A549 (cell line): ENCODE data around the gene SLC24A3. TPM values are rescaled to one million over a fixed set of nuclear protein-coding genes. Genes with fewer than 3 reads are reported as not detected.

Source experiments
- ATAC-seq, 2 experiments: fragments of 200-7000 bp in 1 of 2; fragments of >200 bp in 1 of 2; cut with Nextera tagmentation in 1 of 2; cut with Tn5 transposase in 1 of 2; 3 replicates each; pipeline versions ENCODE4 v1.8.0 to v1.9.1; 2018 to 2020; ENCODE audit warnings: mild to moderate bottlenecking in 1 of 2, moderate library complexity in 1 of 2
- CTCF ChIA-PET: fragments of 300-600 bp; sonication (Branson Sonifier 250); formaldehyde crosslinking; extraction: SDS; loops from one replicate; lab custom pipeline; 2021; ENCODE audit warnings: antibody characterized with exemption, inconsistent platforms; lab: Yijun Ruan, JAX
- POLR2A ChIA-PET: fragments of 350-600 bp; formaldehyde crosslinking; extraction: SDS; loops from one replicate; lab custom pipeline; 2021; ENCODE audit warnings: antibody characterized with exemption, inconsistent platforms; lab: Yijun Ruan, JAX
- DNase-seq, 2 experiments: peaks; one replicate each; pipeline versions ENCODE4 v3.0.0 to v3.0.0-alpha.2; 2011 to 2016; ENCODE audit warnings: low read depth in 1 of 2, low spot score in 1 of 2
- FAIRE-seq: peaks from 2 replicates; lab custom pipeline; 2011; peaks lifted over from hg19 to GRCh38; lab: Jason Lieb, UNC
- H3K27ac ChIP-seq, 2 experiments: fragments of >200 bp; sonication (Bioruptor Twin); formaldehyde crosslinking; 3 replicates each; pipeline ENCODE4 v1.5.1; 2016 to 2017
- H3K4me1 ChIP-seq: fragments of >200 bp; sonication (Bioruptor Twin); formaldehyde crosslinking; 3 replicates; pipeline ENCODE4 v1.6.1; 2016
- H3K4me2 ChIP-seq: fragments of >200 bp; sonication (Bioruptor Twin); formaldehyde crosslinking; 3 replicates; pipeline ENCODE4 v1.6.1; 2016
- H3K4me3 ChIP-seq: fragments of >200 bp; sonication (Bioruptor Twin); formaldehyde crosslinking; 3 replicates; pipeline ENCODE4 v1.5.1; 2016
- H3K9me3 ChIP-seq: fragments of >200 bp; sonication (Bioruptor Twin); formaldehyde crosslinking; 3 replicates; pipeline ENCODE4 v1.6.1; 2016
- BCL3 ChIP-seq: fragments of >200 bp; sonication (Bioruptor Twin); formaldehyde crosslinking; IDR thresholded peaks from 3 replicates; pipeline ENCODE4 v1.6.1; 2016
- BHLHE40 ChIP-seq: IDR thresholded peaks from 2 replicates; pipeline ENCODE4 v1.6.1; 2012; ENCODE audit warnings: low read depth, low read length, inconsistent platforms
- CEBPB ChIP-seq, 2 experiments: fragments of >200 bp in 1 of 2; sonication (Bioruptor Twin) in 1 of 2; formaldehyde crosslinking in 1 of 2; IDR thresholded peaks; 2 replicates each; pipeline ENCODE4 v1.6.1; 2012 to 2016
- CTCF ChIP-seq: fragments of >200 bp; sonication (Bioruptor Twin); formaldehyde crosslinking; IDR thresholded peaks from 3 replicates; pipeline ENCODE4 v1.5.1; 2016
- EHMT2 ChIP-seq: fragments of 200-600 bp; sonication (generic); IDR thresholded peaks from 2 replicates; pipeline ENCODE4 v1.6.1; 2016; ENCODE audit warnings: antibody characterized with exemption, low read depth, mild to moderate bottlenecking, moderate library complexity
- ESRRA ChIP-seq: fragments of 150-350 bp; IDR thresholded peaks from 2 replicates; pipeline ENCODE4 v1.6.1; 2014; ENCODE audit warnings: mild to moderate bottlenecking, low read length, borderline replicate concordance
- FOSB ChIP-seq: fragments of 250-450 bp; sonication (Bioruptor Pico); IDR thresholded peaks from 2 replicates; pipeline ENCODE4 v1.5.0; 2020; ENCODE audit warnings: mild to moderate bottlenecking, moderate library complexity
- FOSL2 ChIP-seq, 2 experiments: fragments of 450-650 bp in 1 of 2; fragments of >200 bp in 1 of 2; sonication (Bioruptor Twin) in 1 of 2; formaldehyde crosslinking; IDR thresholded peaks; 2 replicates each; pipeline versions ENCODE4 v1.5.0 to v1.6.1; 2016 to 2020; ENCODE audit warnings: mild to moderate bottlenecking in 1 of 2, moderate library complexity in 1 of 2
- FOXS1 ChIP-seq: fragments of 250-450 bp; sonication (Bioruptor Pico); IDR thresholded peaks from 2 replicates; pipeline ENCODE4 v1.5.0; 2020; ENCODE audit warnings: mild to moderate bottlenecking, moderate library complexity
- GATA3 ChIP-seq: IDR thresholded peaks from 2 replicates; pipeline ENCODE4 v1.6.1; 2012; ENCODE audit warnings: borderline replicate concordance
- HES2 ChIP-seq: fragments of >200 bp; sonication (Bioruptor Twin); formaldehyde crosslinking; IDR thresholded peaks from 2 replicates; pipeline ENCODE4 v1.6.1; 2016
- HMGXB4 ChIP-seq: fragments of 250-450 bp; sonication (Bioruptor Pico); IDR thresholded peaks from 2 replicates; pipeline ENCODE4 v1.5.0; 2021; ENCODE audit warnings: mild to moderate bottlenecking, moderate library complexity, borderline replicate concordance
- HOXB13 ChIP-seq: fragments of 250-450 bp; sonication (Bioruptor Pico); IDR thresholded peaks from 2 replicates; pipeline ENCODE4 v1.5.0; 2020; ENCODE audit warnings: low read depth, mild to moderate bottlenecking, moderate library complexity
- JUN ChIP-seq, 2 experiments: fragments of >200 bp; sonication (Bioruptor Twin); formaldehyde crosslinking; IDR thresholded peaks; 2 replicates in 1 of 2; 3 replicates in 1 of 2; pipeline ENCODE4 v1.6.1; 2016 to 2017
- JUNB ChIP-seq: fragments of >200 bp; sonication (Bioruptor Twin); formaldehyde crosslinking; IDR thresholded peaks from 2 replicates; pipeline ENCODE4 v1.6.1; 2016
- KDM1A ChIP-seq: fragments of 200-600 bp; sonication (generic); IDR thresholded peaks from 2 replicates; pipeline ENCODE4 v1.6.1; 2016; ENCODE audit warnings: low read depth, mild to moderate bottlenecking
- MAX ChIP-seq: IDR thresholded peaks from 2 replicates; pipeline ENCODE4 v1.6.1; 2012
- MAZ ChIP-seq: fragments of 150-350 bp; IDR thresholded peaks from 2 replicates; pipeline ENCODE4 v1.6.1; 2014; ENCODE audit warnings: antibody characterized with exemption, low read depth, low read length, borderline replicate concordance
- MYC ChIP-seq: IDR thresholded peaks from 2 replicates; pipeline ENCODE4 v1.6.1; 2012; ENCODE audit warnings: mild to moderate bottlenecking, inconsistent platforms, low read length, improper control_type of control experiment, borderline replicate concordance
- POLR2A ChIP-seq: IDR thresholded peaks from 2 replicates; pipeline ENCODE4 v1.6.1; 2012; ENCODE audit warnings: mild to moderate bottlenecking, low read length
- RAD21 ChIP-seq, 2 experiments: fragments of >200 bp in 1 of 2; sonication (Bioruptor Twin) in 1 of 2; formaldehyde crosslinking in 1 of 2; IDR thresholded peaks in 1 of 2; conservative IDR thresholded peaks in 1 of 2; 2 replicates in 1 of 2; 3 replicates in 1 of 2; pipeline ENCODE4 v1.6.1; 2012 to 2018; ENCODE audit warnings: inconsistent platforms in 1 of 2
- RARB ChIP-seq: fragments of 250-450 bp; sonication (Bioruptor Pico); IDR thresholded peaks from 2 replicates; pipeline ENCODE4 v1.8.0; 2021; ENCODE audit warnings: mild to moderate bottlenecking, moderate library complexity
- RCOR1 ChIP-seq: fragments of 150-350 bp; IDR thresholded peaks from 2 replicates; pipeline ENCODE4 v1.6.1; 2014; ENCODE audit warnings: antibody characterized with exemption, low read length, low read depth
- SREBF2 ChIP-seq: fragments of 450-650 bp; IDR thresholded peaks from 2 replicates; pipeline ENCODE4 v1.6.1; 2014; ENCODE audit warnings: mild to moderate bottlenecking, moderate library complexity
- TP53 ChIP-seq: fragments of 250-450 bp; sonication (Bioruptor Pico); IDR thresholded peaks from 2 replicates; pipeline ENCODE4 v1.5.0; 2021; ENCODE audit warnings: mild to moderate bottlenecking, moderate library complexity
- ZC3H11A ChIP-seq: fragments of 450-650 bp; IDR thresholded peaks from 2 replicates; pipeline ENCODE4 v1.6.1; 2014; ENCODE audit warnings: antibody characterized with exemption, mild to moderate bottlenecking
- ZSCAN20 ChIP-seq: fragments of 250-450 bp; sonication (Bioruptor Pico); IDR thresholded peaks from 2 replicates; pipeline ENCODE4 v1.8.0; 2022; ENCODE audit warnings: mild to moderate bottlenecking, moderate library complexity
- WGBS: methylation state at CpG from one replicate; pipeline ENCODE4 v1.1.6; 2017; ENCODE audit errors: missing lambda C conversion rate; 5-methylcytosine and 5-hydroxymethylcytosine counted together
- polyA plus RNA-seq, 4 experiments: library from polyadenylated mRNA; depleted of rRNA in 3 of 4; stranded (reverse); fragments of >200 nt; fragmentation: RNase III in 1 of 4; extraction: RNeasy Plus Mini Kit Qiagen cat#74134 plus additional on column Dnase treatment in 1 of 4; gene quantifications; 2 replicates in 3 of 4; 3 replicates in 1 of 4; pipeline ENCODE4 v1.2.3, GENCODE V29; 2011 to 2017

Gene SLC24A3
- polyA plus RNA-seq, 2 of the 4 experiments (the other 2 are of a cell fraction), result 0.08 TPM; not detected in 1

- ATAC-seq, result no peak
- ChIA-PET CTCF (interaction anchor here (1.0 to 1.3 kb wide), 2 partner anchors 36 to 59 kb away, joined by 3 to 4 read pairs; no protein-coding TSS in a partner anchor), POLR2A (interaction anchor here (0.8 kb wide), 1 partner anchor 10 kb away, joined by 3 read pairs; no protein-coding TSS in a partner anchor)
- H3K4me1 ChIP-seq, result no peaks in the 10 kb centered on the region
- no peak for DNase-seq
- TF ChIP-seq FOXS1 (CRISPR knock-in tag), result no peak
- TF ChIP-seq TP53 (CRISPR knock-in tag), result no peak
- no peak for TF ChIP-seq GATA3
- no peak for TF ChIP-seq EHMT2
- TF ChIP-seq MYC, result no peak
- no peak overlapping the region for H3K4me2 ChIP-seq
- H3K9me3 ChIP-seq, result peaks cover 6% of the 10 kb centered on the region; the same call in 2 of the 3 replicates
- FAIRE-seq, result peak; percentile 84
- no peak overlapping the region for H3K27ac ChIP-seq
- WGBS, result 48% methylated on average over 2 of the region's 2 CpGs
- no peak overlapping the region for H3K4me3 ChIP-seq
These were observed 536.2 kb downstream of the SLC24A3 start for GRCh38 chr20:19748681-19749080.

- Histone ChIP-seq H3K4me2 (no peak overlapping the region), H3K27ac (no peak overlapping the region), H3K4me3 (no peak overlapping the region), H3K9me3 (peaks cover 6% of the 10 kb centered on the region; the same call in 2 of the 3 replicates), H3K4me1 (no peaks in the 10 kb centered on the region)
- ChIA-PET CTCF (interaction anchor here (0.9 to 1.5 kb wide), 5 partner anchors 35 to 88 kb away, joined by 3 to 4 read pairs (median 3); no protein-coding TSS in a partner anchor), POLR2A (interaction anchor here (0.8 kb wide), 1 partner anchor 9 kb away, joined by 3 read pairs; no protein-coding TSS in a partner anchor)
- ATAC-seq (no peak), DNase-seq (no peak), FAIRE-seq (no peak)
- no peak for TF ChIP-seq ZC3H11A
- no peak for TF ChIP-seq MAZ
- TF ChIP-seq ZSCAN20, result no peak
- TF ChIP-seq FOXS1 (CRISPR knock-in tag), result no peak
- TF ChIP-seq FOSL2 (IDR thresholded peaks at IDR 0.05), result no peak
- no peak for TF ChIP-seq FOSL2 (CRISPR knock-in tag; IDR thresholded peaks at IDR 0.05)
- TF ChIP-seq CEBPB (IDR thresholded peaks at IDR 0.05), result no peak
- no peak for TF ChIP-seq MAX
- TF ChIP-seq JUNB, result no peak
- no peak for TF ChIP-seq CTCF
- TF ChIP-seq POLR2A, result no peak
- no peak for TF ChIP-seq HOXB13
- no peak for TF ChIP-seq SREBF2
- TF ChIP-seq ESRRA, result no peak
- no peak for TF ChIP-seq FOSB (CRISPR knock-in tag)
- 41% methylated on average over 3 of the region's 3 CpGs for WGBS
These were observed 537.2 kb downstream of the SLC24A3 start for GRCh38 chr20:19749618-19750071.

- peaks cover 6% of the 10 kb centered on the region; the same call in 2 of the 3 replicates for H3K9me3 ChIP-seq
- H3K4me2 ChIP-seq, result no peak overlapping the region
- CTCF ChIA-PET, result interaction anchor here (0.8 to 1.5 kb wide), 6 partner anchors 22 to 88 kb away, joined by 3 read pairs; no protein-coding TSS in a partner anchor
- ATAC-seq (no peak), FAIRE-seq (no peak)
- H3K4me3 ChIP-seq, result no peak overlapping the region
- H3K4me1 ChIP-seq, result no peaks in the 10 kb centered on the region
- TF ChIP-seq MAZ, result no peak
- TF ChIP-seq POLR2A, result no peak
- no peak for TF ChIP-seq BCL3
- TF ChIP-seq JUN (IDR thresholded peaks at IDR 0.05), result no peak
- TF ChIP-seq HES2, result no peak
- TF ChIP-seq RAD21 (conservative IDR thresholded peaks at IDR 0.05 in 1 of 2, IDR thresholded peaks at IDR 0.05 in 1 of 2), result no peak
- TF ChIP-seq RCOR1, result no peak
- TF ChIP-seq BHLHE40, result no peak
- no peak for TF ChIP-seq HOXB13
- no peak for TF ChIP-seq HMGXB4 (CRISPR knock-in tag)
- TF ChIP-seq JUNB, result no peak
- no peak for TF ChIP-seq RARB (CRISPR knock-in tag)
- no peak for TF ChIP-seq KDM1A
- TF ChIP-seq, all 56 proteins: peak for 0
- POLR2A ChIA-PET, result no interaction called here
- 90% methylated on average over 4 of the region's 4 CpGs for WGBS
- H3K27ac ChIP-seq, result no peak overlapping the region
- DNase-seq, result no peak
These were observed 537.7 kb downstream of the SLC24A3 start for GRCh38 chr20:19750101-19750606.
